Inferior parietal cortex (tissue), 1 donor: ENCODE measurements around the gene PNISR.
A peak's percentile ranks its signal among the peaks of the same experiment; 100 is the strongest.
"Not testable (repeated sequence)": the region's sequence is repeated elsewhere in the genome, so short reads cannot be mapped to it uniquely, and the experiment has no call there.

Experiments used
- DNase-seq: peaks from one replicate; pipeline ENCODE4 v3.0.0-alpha.2; 2016; ENCODE audit errors: extremely low spot score

PNISR gene, protein sequence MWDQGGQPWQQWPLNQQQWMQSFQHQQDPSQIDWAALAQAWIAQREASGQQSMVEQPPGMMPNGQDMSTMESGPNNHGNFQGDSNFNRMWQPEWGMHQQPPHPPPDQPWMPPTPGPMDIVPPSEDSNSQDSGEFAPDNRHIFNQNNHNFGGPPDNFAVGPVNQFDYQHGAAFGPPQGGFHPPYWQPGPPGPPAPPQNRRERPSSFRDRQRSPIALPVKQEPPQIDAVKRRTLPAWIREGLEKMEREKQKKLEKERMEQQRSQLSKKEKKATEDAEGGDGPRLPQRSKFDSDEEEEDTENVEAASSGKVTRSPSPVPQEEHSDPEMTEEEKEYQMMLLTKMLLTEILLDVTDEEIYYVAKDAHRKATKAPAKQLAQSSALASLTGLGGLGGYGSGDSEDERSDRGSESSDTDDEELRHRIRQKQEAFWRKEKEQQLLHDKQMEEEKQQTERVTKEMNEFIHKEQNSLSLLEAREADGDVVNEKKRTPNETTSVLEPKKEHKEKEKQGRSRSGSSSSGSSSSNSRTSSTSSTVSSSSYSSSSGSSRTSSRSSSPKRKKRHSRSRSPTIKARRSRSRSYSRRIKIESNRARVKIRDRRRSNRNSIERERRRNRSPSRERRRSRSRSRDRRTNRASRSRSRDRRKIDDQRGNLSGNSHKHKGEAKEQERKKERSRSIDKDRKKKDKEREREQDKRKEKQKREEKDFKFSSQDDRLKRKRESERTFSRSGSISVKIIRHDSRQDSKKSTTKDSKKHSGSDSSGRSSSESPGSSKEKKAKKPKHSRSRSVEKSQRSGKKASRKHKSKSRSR

GRCh38 chr6:99424761-99425646 is at the start of gene PNISR:
Gene PNISR, minus strand, starts transcription at chr6:99425308. Its CDS starts 10,649 bp downstream, at chr6:99414659.
- peak; percentile 99 for DNase-seq

GRCh38 chr6:99473730-99474129 is 48.6 kb upstream of the PNISR start:
- no peak for DNase-seq

GRCh38 chr6:99471638-99472037 is 46.5 kb upstream of the PNISR start:
- DNase-seq = no peak

GRCh38 chr6:99467509-99468106 is 42.5 kb upstream of the PNISR start:
- peak; percentile 44 for DNase-seq

GRCh38 chr6:99459133-99459532 is 34.0 kb upstream of the PNISR start:
- not testable (repeated sequence) for DNase-seq

DNA sequence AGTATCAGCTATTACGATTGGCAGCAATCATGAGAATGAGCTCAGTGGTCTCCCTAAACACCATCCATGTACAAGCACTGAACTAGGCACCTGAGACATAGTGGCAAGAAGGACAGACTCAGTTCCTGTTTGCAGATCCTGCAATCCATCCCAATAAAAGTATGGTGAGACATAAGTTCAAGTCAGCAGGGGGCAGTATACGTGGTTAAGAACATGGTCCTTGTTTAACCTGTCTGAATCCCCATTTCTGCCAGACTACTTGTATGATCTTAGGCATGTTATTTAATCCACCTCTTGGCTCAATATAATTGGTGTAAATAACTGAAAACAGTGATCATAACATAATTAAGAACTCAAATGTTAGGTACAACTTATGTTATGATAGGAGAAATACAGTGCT is 33.2 kb upstream of the PNISR start:
- DNase-seq = no peak

GRCh38 chr6:99446076-99446475 is 21.0 kb upstream of the PNISR start:
- no peak for DNase-seq

- peak; percentile 32 for DNase-seq
These were observed 9.8 kb upstream of the PNISR start for GRCh38 chr6:99434702-99435530.

- DNase-seq = no peak
These were observed 7.8 kb upstream of the PNISR start for GRCh38 chr6:99432877-99433276.

GRCh38 chr6:99431901-99432300 is 6.8 kb upstream of the PNISR start:
- DNase-seq = no peak

- no peak for DNase-seq
These were observed 2.9 kb upstream of the PNISR start for GRCh38 chr6:99427988-99428387.

GRCh38 chr6:99426451-99426757 is 1.3 kb upstream of the PNISR start:
- DNase-seq = no peak

GRCh38 chr6:99425647-99426450 is 741 bp upstream of the PNISR start:
- DNase-seq = peak; percentile 89

DNA sequence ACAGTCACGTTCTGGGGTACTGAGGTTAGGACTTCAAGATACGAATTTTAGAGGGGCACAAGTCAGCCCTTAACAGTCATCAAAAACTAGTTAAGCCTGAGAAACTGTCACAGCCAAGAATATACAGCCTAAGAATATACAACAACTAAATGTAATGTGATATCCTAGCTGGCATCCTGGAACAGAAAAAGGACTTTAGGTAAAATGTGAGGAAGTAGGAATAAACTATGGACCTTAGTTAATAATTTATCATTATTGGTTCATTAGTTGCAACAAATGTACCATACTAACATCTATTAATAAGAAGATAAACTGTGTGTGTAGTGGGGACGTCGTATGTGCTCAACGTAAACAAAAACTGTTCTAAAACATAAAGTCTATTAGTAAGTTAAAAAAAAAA is 1.1 kb downstream of the PNISR start:
- DNase-seq = no peak

- no peak for DNase-seq
These were observed 2.2 kb downstream of the PNISR start for GRCh38 chr6:99422912-99423311.

DNA sequence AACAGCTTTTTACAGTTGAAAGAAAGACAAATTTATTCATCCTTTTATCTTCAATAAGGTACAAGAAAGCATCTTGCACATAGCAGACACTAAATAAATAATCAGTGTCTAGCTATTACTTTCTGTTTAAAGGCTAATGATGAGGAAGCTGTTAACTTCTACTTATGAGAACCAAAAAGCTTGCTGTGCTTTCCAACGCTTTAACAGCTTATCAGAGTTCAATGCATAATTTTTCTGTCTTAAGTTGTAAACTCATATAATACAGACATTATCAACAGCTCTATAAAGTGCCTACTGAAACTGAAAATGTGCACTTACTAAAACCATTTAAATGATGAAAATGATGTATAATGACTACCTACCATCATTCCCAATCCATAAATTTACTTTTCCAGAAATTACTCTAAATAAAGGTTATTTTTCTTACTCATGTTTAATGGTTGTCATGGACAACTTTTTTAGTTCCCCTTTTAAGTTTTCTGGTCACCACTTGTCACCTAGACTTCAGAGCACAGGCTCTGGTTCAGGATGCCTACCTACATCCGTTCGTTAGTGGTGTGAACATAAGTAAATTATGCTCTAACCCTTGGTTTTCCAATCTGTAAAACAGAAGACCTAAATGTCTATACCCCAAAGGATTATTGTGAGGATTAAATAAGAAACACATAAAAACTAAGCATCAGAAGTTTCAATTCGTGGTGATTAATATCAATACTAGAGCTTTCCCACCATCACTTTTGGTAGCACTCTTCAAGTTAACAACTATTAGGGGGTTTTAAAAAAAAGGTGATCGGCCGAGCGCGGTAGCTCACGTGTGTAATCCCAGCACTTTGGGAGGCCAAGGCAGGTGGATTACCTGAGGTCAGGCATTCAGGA is 8.0 kb downstream of the PNISR start:
- DNase-seq = no peak

- no peak for DNase-seq
These were observed 8.9 kb downstream of the PNISR start for GRCh38 chr6:99416226-99416625.

DNA sequence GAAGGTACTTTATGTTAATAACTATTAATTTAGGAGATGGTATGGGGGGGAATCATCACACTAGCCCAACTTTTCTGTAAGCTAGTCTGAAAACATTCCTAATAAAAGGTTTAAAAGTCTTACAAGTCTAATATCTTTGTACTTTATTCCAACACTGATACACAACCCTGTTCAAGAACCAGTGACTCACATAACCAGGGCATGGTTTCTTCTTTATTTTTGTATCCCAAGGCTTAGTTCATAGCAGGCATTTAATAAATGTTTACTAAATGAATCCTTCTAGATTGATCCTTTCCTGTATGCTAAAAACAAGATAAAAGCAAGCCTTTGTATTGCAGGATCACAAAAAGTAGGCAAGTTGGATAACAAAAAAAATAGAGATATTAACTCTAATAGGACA is 9.7 kb downstream of the PNISR start:
- DNase-seq = no peak

GRCh38 chr6:99412065-99412464 is 13.0 kb downstream of the PNISR start:
- DNase-seq = no peak
